ENCODE results near the gene GAREM1. TPM values are rescaled to one million over a fixed set of nuclear protein-coding genes. Genes with fewer than 3 reads are reported as not detected.

The GAREM1 gene
- total RNA-seq, 2 donors from 2014 or later = 12.0 to 15.4 TPM

DNA sequence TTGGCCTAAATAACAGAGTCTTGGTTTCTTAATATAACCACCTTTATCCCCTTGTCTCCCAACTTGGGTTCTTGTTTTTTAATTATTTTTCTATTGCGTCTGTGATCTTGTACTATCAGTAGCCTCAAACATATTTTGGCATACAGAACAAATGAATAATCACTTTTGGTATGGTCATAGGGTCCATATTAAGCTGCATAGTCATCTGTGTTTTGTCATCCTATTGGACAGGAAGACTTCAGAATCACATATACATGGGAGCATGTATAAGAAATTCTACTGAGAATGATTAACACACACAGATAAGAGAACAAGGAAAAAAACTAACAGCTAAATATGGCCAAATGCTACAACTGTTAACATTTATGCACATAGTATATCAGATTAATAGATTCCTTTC is 154.8 kb downstream of the GAREM1 start:
- DNase-seq (ENCODE audit: low spot score) = no peak
- Histone ChIP-seq H3K27me3 (replicated peaks; ENCODE audit: insufficient read depth) (no peaks in the 10 kb centered on the region), H3K36me3 (no peaks in the 10 kb centered on the region), H3K4me1 (ENCODE audit: control insufficient read depth in 1 of 2, low read depth in 2 of 2) (peaks cover 0 to 28% of the 10 kb centered on the region in 2 donors), H3K4me3 (no peak overlapping the region), H3K9me3 (no peaks in the 10 kb centered on the region), H3K27ac (no peak overlapping the region)
- ATAC-seq (ENCODE audit: insufficient number of reproducible peaks, low FRiP score, low read depth) = no peak
- TF ChIP-seq, protein P1, sequence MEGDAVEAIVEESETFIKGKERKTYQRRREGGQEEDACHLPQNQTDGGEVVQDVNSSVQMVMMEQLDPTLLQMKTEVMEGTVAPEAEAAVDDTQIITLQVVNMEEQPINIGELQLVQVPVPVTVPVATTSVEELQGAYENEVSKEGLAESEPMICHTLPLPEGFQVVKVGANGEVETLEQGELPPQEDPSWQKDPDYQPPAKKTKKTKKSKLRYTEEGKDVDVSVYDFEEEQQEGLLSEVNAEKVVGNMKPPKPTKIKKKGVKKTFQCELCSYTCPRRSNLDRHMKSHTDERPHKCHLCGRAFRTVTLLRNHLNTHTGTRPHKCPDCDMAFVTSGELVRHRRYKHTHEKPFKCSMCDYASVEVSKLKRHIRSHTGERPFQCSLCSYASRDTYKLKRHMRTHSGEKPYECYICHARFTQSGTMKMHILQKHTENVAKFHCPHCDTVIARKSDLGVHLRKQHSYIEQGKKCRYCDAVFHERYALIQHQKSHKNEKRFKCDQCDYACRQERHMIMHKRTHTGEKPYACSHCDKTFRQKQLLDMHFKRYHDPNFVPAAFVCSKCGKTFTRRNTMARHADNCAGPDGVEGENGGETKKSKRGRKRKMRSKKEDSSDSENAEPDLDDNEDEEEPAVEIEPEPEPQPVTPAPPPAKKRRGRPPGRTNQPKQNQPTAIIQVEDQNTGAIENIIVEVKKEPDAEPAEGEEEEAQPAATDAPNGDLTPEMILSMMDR (IDR thresholded peaks at IDR 0.05) = no peak

DNA sequence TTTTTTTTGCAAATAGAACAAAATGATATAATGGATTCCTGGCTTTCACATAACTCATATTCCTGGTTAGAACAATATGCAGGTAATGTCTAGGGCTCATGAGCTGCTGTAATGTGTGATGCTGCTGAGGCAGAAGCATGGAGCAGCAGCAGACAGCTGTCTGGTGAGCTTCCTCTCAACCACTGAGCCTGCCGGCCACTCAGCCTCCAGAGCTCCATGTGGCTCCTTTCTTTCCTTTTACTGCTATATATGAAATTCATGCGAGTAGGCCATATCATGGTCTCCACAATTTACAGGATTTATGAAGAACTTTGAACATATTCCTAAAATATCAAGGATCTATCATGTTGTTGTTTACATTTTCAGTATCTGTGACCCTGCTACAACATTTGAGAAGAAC is 159.9 kb downstream of the GAREM1 start:
- peak overlapping the region in 1 of 2 donors; percentile 69 for H3K27ac ChIP-seq
- DNase-seq (ENCODE audit: low spot score) (no peak), ATAC-seq (ENCODE audit: insufficient number of reproducible peaks, low FRiP score, low read depth) (no peak)

DNA sequence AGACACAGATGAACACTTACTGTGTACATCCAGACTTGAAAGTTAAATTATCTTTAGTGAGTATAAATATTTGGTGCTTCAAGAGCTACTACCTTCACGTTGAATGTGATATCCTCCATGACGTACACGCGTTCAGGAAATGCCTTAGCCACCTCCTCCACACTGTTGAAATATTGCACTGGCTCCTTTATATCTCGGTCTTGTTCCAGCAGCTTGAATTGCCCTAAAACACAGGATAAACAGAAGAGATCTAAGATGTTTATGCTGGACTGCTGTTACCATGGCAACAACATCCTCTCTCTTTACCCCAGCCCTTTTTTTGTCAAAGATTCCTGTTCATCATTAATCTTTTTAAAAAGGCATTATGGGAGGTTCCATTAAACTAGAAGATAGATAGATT is 160.6 kb downstream of the GAREM1 start:
- Histone ChIP-seq H3K27me3 (replicated peaks; ENCODE audit: insufficient read depth) (no peaks in the 10 kb centered on the region), H3K27ac (peak overlapping the region; percentile 2 to 69), H3K36me3 (no peaks in the 10 kb centered on the region), H3K4me1 (ENCODE audit: control insufficient read depth in 1 of 2, low read depth in 2 of 2) (peaks cover 22 to 25% of the 10 kb centered on the region in 2 donors), H3K9me3 (no peaks in the 10 kb centered on the region), H3K4me3 (no peak overlapping the region)
- TF ChIP-seq, protein P1 (IDR thresholded peaks at IDR 0.05) = no peak
- DNase-seq (ENCODE audit: low spot score) (no peak), ATAC-seq (ENCODE audit: insufficient number of reproducible peaks, low FRiP score, low read depth) (peak; percentile 58)

More for the DNA sequence above, 159.9 kb downstream of the GAREM1 start:
- TF ChIP-seq, protein P1 (IDR thresholded peaks at IDR 0.05) = no peak
- Histone ChIP-seq H3K4me1 (ENCODE audit: control insufficient read depth in 1 of 2, low read depth in 2 of 2) (peaks cover 22 to 27% of the 10 kb centered on the region in 2 donors), H3K4me3 (no peak overlapping the region), H3K27me3 (replicated peaks; ENCODE audit: insufficient read depth) (no peaks in the 10 kb centered on the region), H3K9me3 (no peaks in the 10 kb centered on the region), H3K36me3 (no peaks in the 10 kb centered on the region)

DNA sequence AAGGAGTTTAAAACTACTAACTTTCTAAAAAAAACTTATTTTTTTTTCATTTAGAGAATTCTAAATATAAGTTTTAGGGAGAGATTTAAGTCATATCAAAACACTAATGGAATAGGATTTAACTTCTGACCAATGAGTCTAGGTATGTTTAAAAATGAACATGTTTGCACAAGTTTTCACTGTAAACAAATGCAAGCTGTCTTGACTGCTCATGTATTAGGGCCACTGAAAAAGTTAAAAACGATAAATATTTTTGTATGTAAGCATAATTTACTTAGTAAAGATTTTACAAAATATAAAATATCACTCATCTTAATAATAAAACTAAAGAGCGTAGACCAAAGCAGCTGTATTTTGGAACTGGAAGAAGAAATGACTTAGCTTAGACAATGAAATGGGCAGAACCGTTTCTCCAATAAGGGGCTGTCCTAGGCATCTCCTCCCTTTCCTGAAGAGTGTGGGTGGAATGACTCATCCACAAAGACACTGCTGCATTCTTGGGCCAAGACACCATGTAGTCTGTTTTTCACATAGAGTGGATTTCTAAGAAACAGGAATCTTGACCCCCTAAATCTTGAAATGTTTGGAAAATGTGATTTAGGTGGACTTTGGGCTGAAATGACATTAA is 162.1 kb downstream of the GAREM1 start:
- ATAC-seq (ENCODE audit: insufficient number of reproducible peaks, low FRiP score, low read depth) (peak; percentile 61), DNase-seq (ENCODE audit: low spot score) (no peak)
- Histone ChIP-seq H3K27me3 (replicated peaks; ENCODE audit: insufficient read depth) (no peaks in the 10 kb centered on the region), H3K9me3 (no peaks in the 10 kb centered on the region), H3K4me3 (no peak overlapping the region), H3K27ac (peak overlapping the region; percentile 41 to 69), H3K36me3 (no peaks in the 10 kb centered on the region), H3K4me1 (ENCODE audit: control insufficient read depth in 1 of 2, low read depth in 2 of 2) (peaks cover 22 to 28% of the 10 kb centered on the region in 2 donors)
- TF ChIP-seq, protein P1 (IDR thresholded peaks at IDR 0.05) = no peak

DNA sequence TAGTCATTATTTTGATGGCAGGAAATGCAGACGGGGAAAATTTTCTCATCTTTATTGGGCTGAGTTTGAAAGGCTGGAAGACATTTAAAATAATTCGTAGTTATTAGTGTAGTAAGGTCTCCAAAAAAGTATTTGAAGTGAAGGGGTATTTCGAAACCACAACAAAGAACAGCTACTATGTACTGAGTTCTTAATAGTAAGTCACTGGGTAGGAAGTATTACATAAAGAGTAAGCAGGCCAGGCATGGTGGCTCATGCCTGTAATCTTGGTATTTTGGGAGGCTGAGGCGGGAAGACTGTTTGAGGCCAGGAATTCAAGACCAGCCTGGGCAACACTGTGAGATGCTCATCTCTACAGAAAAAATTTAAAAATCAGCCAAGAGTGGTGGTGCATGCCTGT is 167.3 kb downstream of the GAREM1 start:
- H3K4me1 ChIP-seq (ENCODE audit: control insufficient read depth in 1 of 2, low read depth in 2 of 2) = peaks cover 30 to 45% of the 10 kb centered on the region in 2 donors
- no peak for ATAC-seq (ENCODE audit: insufficient number of reproducible peaks, low FRiP score, low read depth)
- H3K4me3 ChIP-seq = no peak overlapping the region
- H3K36me3 ChIP-seq = no peaks in the 10 kb centered on the region
- H3K27ac ChIP-seq = peak overlapping the region; percentile 86 to 93
- H3K9me3 ChIP-seq = no peaks in the 10 kb centered on the region
- no peak for DNase-seq (ENCODE audit: low spot score)
- TF ChIP-seq, protein P1 (IDR thresholded peaks at IDR 0.05) = no peak
- H3K27me3 ChIP-seq (replicated peaks; ENCODE audit: insufficient read depth) = no peaks in the 10 kb centered on the region
